Fibroblast of pulmonary artery (primary cell): ENCODE results near the gene KREMEN1.

Experiments
- DNase-seq: peaks from one replicate; pipeline ENCODE4 v3.0.0-alpha.2; 2010; ENCODE audit warnings: low read depth
- H3K4me3 ChIP-seq: replicated peaks from 2 replicates; pipeline ENCODE4 v1.5.1; 2011; ENCODE audit warnings: low read depth, mild to moderate bottlenecking, control low read depth, low read length, moderate library complexity
- TF ChIP-seq, protein P1 (sequence below): IDR thresholded peaks from 2 replicates; pipeline ENCODE4 v1.5.1; 2011; ENCODE audit warnings: mild to moderate bottlenecking, control low read depth, low read length, inconsistent platforms; ENCODE audit errors: missing control alignments

Gene KREMEN1

DNA sequence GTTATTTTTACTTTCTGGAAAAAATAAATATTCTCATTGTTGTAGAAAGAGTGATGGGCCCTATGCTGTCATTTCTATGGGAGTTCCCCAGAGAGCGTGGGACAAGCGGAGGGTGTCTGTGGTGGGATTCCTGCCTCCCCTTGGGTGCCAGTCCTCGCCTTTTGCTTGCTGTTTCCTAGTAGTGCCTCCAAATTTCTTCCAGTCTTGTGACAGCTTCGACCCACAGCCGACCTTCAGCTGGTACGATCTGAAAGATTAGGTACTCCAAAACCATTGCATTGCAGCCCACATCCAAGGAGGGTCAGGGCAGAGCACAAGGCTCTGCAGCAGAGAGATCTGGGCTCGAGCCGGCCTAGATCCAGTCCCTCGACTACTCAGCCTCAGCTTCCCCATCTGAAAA is 73.9 kb downstream of the KREMEN1 start:
- H3K4me3 ChIP-seq, result no peak overlapping the region
- TF ChIP-seq, protein P1, sequence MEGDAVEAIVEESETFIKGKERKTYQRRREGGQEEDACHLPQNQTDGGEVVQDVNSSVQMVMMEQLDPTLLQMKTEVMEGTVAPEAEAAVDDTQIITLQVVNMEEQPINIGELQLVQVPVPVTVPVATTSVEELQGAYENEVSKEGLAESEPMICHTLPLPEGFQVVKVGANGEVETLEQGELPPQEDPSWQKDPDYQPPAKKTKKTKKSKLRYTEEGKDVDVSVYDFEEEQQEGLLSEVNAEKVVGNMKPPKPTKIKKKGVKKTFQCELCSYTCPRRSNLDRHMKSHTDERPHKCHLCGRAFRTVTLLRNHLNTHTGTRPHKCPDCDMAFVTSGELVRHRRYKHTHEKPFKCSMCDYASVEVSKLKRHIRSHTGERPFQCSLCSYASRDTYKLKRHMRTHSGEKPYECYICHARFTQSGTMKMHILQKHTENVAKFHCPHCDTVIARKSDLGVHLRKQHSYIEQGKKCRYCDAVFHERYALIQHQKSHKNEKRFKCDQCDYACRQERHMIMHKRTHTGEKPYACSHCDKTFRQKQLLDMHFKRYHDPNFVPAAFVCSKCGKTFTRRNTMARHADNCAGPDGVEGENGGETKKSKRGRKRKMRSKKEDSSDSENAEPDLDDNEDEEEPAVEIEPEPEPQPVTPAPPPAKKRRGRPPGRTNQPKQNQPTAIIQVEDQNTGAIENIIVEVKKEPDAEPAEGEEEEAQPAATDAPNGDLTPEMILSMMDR, result no peak
- no peak for DNase-seq

DNA sequence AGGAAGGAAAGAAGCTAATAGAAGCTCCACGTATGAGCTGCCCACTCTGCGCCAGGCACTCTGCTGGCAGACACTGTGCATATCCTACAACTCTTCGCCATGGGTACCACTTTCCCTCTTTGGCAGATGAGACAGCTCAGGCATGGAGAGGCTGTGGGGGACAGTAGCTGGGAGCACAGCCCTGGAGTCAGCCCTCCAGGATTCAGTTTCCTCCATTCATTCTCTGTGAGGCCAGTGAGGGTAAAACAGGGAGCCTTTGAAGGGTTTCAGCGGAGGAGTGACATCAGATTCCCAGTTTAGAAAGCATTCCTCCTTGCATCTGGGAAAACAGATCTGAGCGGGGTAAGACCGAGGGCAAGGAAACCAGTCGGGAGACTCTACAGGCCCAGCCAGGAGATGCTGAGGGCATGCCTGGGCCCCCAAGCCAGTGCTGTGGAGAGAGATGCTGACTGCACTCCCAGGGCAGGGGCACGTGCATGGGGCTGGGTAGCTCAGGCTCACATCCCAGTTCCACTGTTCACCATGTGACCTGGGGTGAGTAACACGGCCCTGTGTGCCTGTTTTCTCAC is 74.6 kb downstream of the KREMEN1 start:
- TF ChIP-seq, protein P1, result no peak
- DNase-seq, result no peak
- no peak overlapping the region for H3K4me3 ChIP-seq

DNA sequence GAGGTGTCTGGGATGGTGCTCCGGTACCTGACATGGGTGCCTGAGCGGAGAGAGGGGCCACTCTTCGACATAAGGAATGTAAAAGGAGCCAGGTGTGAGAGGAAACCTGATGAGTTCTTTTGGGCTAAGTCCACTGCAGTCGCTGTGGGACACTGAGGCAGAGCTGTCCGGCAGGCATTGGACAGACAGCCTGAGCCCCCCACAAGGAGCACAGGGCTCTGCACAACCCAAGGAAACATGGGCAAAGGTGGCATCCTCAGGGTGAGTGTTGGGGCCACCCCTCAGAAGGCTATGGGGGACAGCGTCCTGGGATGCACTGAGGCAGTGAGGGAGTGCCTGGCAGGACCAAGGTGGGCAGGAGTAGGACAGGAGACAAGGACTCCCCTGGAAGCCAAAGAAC is 75.2 kb downstream of the KREMEN1 start:
- TF ChIP-seq, protein P1, result no peak
- H3K4me3 ChIP-seq, result no peak overlapping the region
- no peak for DNase-seq

DNA sequence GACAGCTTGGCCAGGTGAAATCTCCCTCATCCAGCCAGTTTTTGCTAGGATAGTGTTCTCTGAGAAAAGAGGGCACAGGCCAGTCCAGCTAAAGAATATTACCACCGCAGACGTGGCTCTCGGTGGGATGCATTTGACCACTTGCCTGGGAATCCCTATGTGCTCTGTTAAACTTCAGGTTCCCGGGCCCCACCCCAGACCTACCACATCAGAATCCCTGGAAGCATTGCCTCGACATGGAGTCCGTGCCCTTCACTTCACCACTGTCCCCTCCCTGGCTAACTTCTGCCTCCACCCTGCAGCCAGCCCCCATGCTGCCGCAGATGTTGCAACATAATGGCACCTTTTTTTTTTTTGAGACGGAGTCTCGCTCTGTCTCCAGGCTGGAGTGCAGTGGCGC is 76.0 kb downstream of the KREMEN1 start:
- DNase-seq, result no peak
- TF ChIP-seq, protein P1, result no peak
- H3K4me3 ChIP-seq, result no peak overlapping the region

DNA sequence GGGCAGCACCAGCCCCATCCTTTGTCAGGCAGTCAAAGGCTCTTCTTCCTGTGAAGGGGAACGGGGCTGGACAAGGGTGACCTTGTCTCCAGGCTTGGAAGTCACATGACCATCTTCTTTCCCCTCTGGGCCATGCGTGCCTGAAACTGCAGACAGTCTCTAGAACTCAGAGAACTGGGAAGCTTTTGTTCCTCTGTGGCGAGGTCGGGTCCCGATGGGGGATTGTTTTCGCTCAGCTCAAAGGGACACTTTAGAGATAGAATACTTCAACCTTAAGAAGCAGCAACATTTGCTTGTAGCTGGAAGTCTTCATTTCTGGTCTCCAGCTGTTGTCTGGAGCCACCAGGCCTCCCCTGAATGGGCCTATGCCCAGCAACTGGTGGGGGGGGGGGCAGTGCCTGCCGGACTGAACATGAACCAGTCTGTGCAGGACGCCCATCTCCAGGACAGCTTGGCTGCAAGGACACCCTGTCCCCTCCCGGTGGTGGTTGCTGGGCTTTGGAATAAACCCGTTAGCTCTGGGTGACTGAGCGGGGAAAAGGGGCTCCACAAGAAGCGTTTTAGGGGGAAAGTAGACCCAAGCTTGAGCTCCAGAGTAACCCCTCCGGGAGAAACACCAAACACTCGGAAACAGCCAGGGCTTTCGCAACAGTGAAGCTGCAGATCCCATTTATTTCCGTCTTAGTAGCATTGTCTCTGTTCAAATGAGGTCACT is 77.2 kb downstream of the KREMEN1 start:
- TF ChIP-seq, protein P1, result no peak
- peak; percentile 3 for DNase-seq
- no peak overlapping the region for H3K4me3 ChIP-seq

DNA sequence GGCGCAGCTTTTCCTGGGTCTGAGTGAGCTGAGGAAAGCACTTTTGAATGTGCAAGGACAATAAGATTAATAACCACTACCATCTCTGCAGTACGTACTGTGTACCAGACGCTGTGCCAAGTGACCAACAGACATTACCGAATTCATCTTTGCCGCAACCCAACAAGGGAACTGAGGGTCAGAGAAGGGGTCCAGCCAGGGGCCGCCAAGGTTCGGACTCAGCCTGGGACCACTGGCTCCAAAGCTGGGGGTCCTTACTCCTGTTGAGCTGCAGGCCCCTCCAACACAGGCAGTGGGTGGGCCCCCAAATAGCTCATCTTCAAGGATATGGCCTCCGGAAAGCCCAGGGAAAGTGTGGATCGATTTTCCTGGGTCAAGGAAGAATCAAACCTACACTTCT is 77.9 kb downstream of the KREMEN1 start:
- no peak overlapping the region for H3K4me3 ChIP-seq
- DNase-seq, result no peak
- TF ChIP-seq, protein P1, result no peak

DNA sequence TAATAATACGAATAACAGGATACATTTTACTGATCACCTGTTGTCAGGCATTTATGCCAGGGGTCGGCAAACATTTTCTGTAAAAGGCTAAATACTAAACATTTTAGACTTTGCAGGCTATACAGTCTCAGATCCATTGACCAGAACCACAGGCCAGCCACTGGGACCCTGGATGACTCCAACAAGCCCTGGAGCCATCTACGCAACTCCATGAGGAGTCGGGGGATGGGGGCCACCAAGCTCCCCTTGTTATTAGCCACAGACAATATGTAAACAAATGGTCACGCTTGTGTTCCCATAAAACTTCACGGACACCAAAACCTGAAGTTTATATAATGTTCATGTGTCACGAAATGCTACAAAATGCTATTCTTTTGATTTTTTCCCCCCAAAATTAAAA is 78.5 kb downstream of the KREMEN1 start:
- TF ChIP-seq, protein P1, result no peak
- DNase-seq, result no peak
- no peak overlapping the region for H3K4me3 ChIP-seq
